Prostate gland (tissue), 2 donors: ENCODE results near the gene SPPL3. TPM values are rescaled to one million over a fixed set of nuclear protein-coding genes. Genes with fewer than 3 reads are reported as not detected.

Experiments used
- DNase-seq: peaks from one replicate; pipeline ENCODE4 v3.0.0-alpha.2; 2019; ENCODE audit warnings: low spot score
- H3K27ac ChIP-seq, 2 donors: fragments of 200-600 bp; sonication (generic); 2 replicates each; pipeline ENCODE4 v1.5.1; 2017 to 2019
- H3K27me3 ChIP-seq: fragments of 200-600 bp; sonication (generic); replicated peaks from 2 replicates; pipeline ENCODE4 v1.5.1; 2019; ENCODE audit not compliant: insufficient read depth
- H3K36me3 ChIP-seq, 2 donors: fragments of 200-600 bp; sonication (generic); 1 replicate in 1 of 2; 2 replicates in 1 of 2; pipeline versions ENCODE4 v1.5.1 to v1.8.1; 2017 to 2019
- H3K4me1 ChIP-seq: fragments of 200-600 bp; sonication (generic); replicated peaks from 2 replicates; pipeline ENCODE4 v1.5.1; 2019
- H3K4me3 ChIP-seq, 2 donors: fragments of 200-600 bp; sonication (generic); 2 replicates each; pipeline ENCODE4 v1.5.1; 2017 to 2019
- H3K9me3 ChIP-seq: fragments of 200-600 bp; sonication (generic); 2 replicates; pipeline ENCODE4 v1.5.1; 2017
- POLR2A ChIP-seq: fragments of 450-650 bp; IDR thresholded peaks from one replicate; pipeline ENCODE4 v1.6.1; 2016; ENCODE audit warnings: antibody characterized with exemption, mild to moderate bottlenecking
- POLR2AphosphoS5 ChIP-seq: sonication (generic); formaldehyde crosslinking; IDR thresholded peaks from one replicate; pipeline ENCODE4 v1.6.1; 2017; ENCODE audit warnings: antibody characterized with exemption
- WGBS: methylation state at CpG from one replicate; pipeline ENCODE4 v1.1.5; 2018; 5-methylcytosine and 5-hydroxymethylcytosine counted together
- intact Hi-C: fragments of 100-400 bp; cut with DNase I; formaldehyde crosslinking; loops from one replicate; pipeline ENCODE4 v1.14.2; 2022
- total RNA-seq, 2 donors: library from RNA; depleted of rRNA; stranded (reverse); fragments of >200 nt; gene quantifications; one replicate each; pipeline ENCODE4 v1.1.0, GENCODE V29; 2016
- TF ChIP-seq, protein P1 (sequence below), 4 experiments: fragments of 200-600 bp in 2 of 4; fragments of 450-650 bp in 2 of 4; sonication (generic) in 2 of 4; IDR thresholded peaks; 1 replicate in 3 of 4; 2 replicates in 1 of 4; pipeline ENCODE4 v1.5.1; 2016 to 2019; ENCODE audit warnings: antibody characterized with exemption in 4 of 4, mild to moderate bottlenecking in 2 of 4, moderate library complexity in 2 of 4

The SPPL3 gene
- total RNA-seq, 2 donors from 2014 or later: 36.0 to 37.1 TPM

DNA sequence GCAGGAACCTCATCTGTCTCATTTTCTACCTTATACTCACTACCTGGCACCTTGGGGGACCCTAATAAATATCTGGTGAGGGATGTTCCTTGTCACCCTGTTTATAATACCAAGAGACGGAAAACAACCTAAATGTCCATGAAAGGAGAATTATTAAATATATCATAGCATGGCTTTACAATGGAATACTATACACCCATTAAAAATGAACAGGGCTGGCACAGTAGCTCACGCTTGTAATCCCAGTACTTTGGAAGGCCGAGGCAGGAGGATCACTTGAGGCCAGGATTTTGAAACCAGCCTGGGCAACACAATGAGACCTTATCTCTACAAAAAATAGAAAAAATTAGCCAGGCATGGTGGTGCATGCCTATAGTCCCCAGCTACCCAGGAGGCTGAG, 34.3 kb upstream of the SPPL3 start:
- no peak for DNase-seq
- Histone ChIP-seq H3K9me3 (no peaks in the 10 kb centered on the region), H3K27me3 (no peaks in the 10 kb centered on the region), H3K27ac (no peak overlapping the region), H3K36me3 (no peaks in the 10 kb centered on the region), H3K4me3 (no peak overlapping the region), H3K4me1 (no peaks in the 10 kb centered on the region)
- no peak for TF ChIP-seq POLR2AphosphoS5
- TF ChIP-seq, protein P1, sequence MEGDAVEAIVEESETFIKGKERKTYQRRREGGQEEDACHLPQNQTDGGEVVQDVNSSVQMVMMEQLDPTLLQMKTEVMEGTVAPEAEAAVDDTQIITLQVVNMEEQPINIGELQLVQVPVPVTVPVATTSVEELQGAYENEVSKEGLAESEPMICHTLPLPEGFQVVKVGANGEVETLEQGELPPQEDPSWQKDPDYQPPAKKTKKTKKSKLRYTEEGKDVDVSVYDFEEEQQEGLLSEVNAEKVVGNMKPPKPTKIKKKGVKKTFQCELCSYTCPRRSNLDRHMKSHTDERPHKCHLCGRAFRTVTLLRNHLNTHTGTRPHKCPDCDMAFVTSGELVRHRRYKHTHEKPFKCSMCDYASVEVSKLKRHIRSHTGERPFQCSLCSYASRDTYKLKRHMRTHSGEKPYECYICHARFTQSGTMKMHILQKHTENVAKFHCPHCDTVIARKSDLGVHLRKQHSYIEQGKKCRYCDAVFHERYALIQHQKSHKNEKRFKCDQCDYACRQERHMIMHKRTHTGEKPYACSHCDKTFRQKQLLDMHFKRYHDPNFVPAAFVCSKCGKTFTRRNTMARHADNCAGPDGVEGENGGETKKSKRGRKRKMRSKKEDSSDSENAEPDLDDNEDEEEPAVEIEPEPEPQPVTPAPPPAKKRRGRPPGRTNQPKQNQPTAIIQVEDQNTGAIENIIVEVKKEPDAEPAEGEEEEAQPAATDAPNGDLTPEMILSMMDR (IDR thresholded peaks at IDR 0.05): no peak
- TF ChIP-seq POLR2A: no peak
- 63% methylated on average over 3 of the region's 3 CpGs for WGBS
- intact Hi-C loops: no loop called here

DNA sequence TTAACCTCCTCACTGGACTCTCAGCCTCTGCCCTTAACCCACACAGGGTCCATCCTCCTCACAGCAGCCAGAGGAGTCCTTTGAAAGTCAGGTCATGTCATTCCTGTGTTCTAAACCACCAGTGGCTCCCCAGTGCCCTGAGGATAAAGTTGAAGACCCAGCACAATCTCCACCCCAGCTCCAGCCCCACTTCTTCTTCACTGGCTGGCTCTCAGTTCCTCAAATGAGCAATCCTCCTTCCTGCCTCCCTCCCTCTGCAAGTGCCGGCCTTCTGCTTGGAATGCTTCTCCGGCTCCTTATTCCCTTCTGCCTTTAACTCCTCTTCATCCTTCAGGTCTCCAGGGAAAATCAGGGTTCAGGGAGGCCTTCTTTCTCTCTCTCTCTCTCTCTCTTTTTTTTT, 32.0 kb upstream of the SPPL3 start:
- Histone ChIP-seq H3K4me1 (no peaks in the 10 kb centered on the region), H3K4me3 (no peak overlapping the region), H3K27ac (no peak overlapping the region), H3K36me3 (no peaks in the 10 kb centered on the region), H3K27me3 (no peaks in the 10 kb centered on the region), H3K9me3 (no peaks in the 10 kb centered on the region)
- intact Hi-C loops: no loop called here
- WGBS: 58% methylated on average over 2 of the region's 2 CpGs
- TF ChIP-seq POLR2AphosphoS5 (no peak), POLR2A (no peak)
- TF ChIP-seq, protein P1 (IDR thresholded peaks at IDR 0.05): no peak
- no peak for DNase-seq

DNA sequence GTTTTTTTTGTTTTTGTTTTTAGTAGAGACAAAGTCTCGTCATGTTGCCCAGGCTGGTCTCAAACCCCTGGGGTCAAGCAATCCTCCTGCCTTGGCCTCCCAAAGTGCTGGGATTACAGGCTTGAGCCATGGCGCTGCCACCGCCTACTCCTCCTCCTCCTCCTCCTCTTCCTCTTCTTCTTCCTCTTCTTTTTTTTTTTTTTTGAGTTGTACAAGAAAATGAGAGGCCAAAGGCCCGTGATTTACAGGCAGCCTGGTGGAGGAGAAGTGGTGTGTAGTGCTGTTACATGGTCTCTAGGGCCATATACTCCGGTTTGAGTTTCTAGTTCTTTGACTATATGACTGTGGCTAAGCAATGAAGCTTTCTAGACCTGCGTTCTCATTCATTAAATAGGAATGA, 29.6 kb upstream of the SPPL3 start:
- Histone ChIP-seq H3K36me3 (no peaks in the 10 kb centered on the region), H3K4me3 (no peak overlapping the region), H3K4me1 (no peaks in the 10 kb centered on the region), H3K9me3 (no peaks in the 10 kb centered on the region), H3K27ac (no peak overlapping the region), H3K27me3 (no peaks in the 10 kb centered on the region)
- WGBS: 81% methylated on average over 6 of the region's 6 CpGs
- intact Hi-C loops: no loop called here
- TF ChIP-seq POLR2AphosphoS5 (no peak), POLR2A (no peak)
- TF ChIP-seq, protein P1 (IDR thresholded peaks at IDR 0.05): no peak
- no peak for DNase-seq

DNA sequence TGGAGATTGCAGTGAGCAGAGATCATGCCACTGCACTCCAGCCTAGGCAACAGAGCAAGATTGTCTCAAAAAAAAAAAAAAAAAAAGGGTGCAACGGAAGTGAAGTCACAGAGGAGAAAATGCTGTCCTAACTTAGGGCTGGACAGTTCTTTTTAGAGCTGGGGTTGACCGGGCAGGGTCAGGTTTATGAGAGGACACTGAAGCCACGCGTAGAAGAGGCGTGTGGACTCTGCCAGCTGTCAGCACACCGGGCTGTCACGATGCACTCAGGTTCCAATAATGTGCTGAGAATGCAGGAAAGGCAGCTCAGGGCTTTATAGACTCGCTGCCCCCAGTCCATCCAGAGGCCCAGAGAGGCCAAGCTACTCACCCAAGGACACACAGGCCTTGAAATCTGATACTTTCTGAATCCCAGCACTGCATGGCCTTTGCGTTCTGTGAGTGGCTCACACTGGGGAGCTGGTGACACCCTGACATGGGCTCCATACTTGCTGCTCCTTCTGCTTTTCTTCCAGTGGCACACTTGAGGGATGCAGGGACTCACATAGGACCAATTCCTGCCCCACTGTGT, 28.9 kb upstream of the SPPL3 start:
- TF ChIP-seq POLR2A (no peak), POLR2AphosphoS5 (no peak)
- TF ChIP-seq, protein P1 (IDR thresholded peaks at IDR 0.05): no peak
- Histone ChIP-seq H3K36me3 (no peaks in the 10 kb centered on the region), H3K4me1 (no peaks in the 10 kb centered on the region), H3K27me3 (no peaks in the 10 kb centered on the region), H3K27ac (no peak overlapping the region), H3K9me3 (no peaks in the 10 kb centered on the region), H3K4me3 (no peak overlapping the region)
- intact Hi-C loops: no loop called here
- WGBS: 67% methylated on average over 9 of the region's 9 CpGs
- DNase-seq: no peak

DNA sequence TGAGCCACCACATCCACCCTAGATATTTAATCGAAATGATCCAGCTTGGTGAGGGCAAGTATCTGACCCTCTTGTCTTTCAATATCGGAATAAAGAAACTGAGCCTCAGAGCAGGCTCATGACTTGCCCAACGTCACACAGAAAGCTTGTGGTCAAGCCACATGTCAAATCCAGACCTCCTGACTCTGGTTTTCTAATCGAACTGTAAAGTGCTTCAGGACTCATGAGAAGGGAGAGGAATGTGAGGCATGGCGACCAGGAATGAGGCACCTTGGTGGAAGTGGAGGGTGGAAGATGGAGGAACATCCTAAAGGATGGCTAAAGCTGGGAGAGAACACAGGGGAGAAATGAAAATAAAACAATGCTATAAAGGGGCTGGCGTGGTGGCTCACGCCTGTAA, 27.9 kb upstream of the SPPL3 start:
- no peaks in the 10 kb centered on the region for H3K27me3 ChIP-seq
- no peak overlapping the region for H3K27ac ChIP-seq
- no peaks in the 10 kb centered on the region for H3K9me3 ChIP-seq
- TF ChIP-seq POLR2A: no peak
- TF ChIP-seq, protein P1 (IDR thresholded peaks at IDR 0.05): no peak
- no peak for TF ChIP-seq POLR2AphosphoS5
- WGBS: 82% methylated on average over 7 of the region's 7 CpGs
- DNase-seq: no peak
- H3K4me3 ChIP-seq: no peak overlapping the region
- intact Hi-C loops: no loop called here
- H3K4me1 ChIP-seq: no peaks in the 10 kb centered on the region
- no peaks in the 10 kb centered on the region for H3K36me3 ChIP-seq
